Duodenal mucosa (tissue), 2 donors: Measurements from ENCODE around the gene TMEM269.

Experiments used
- H3K27ac ChIP-seq: one replicate; pipeline ENCODE4 v1.7.0; 2013; ENCODE audit warnings: low read depth, low read length
- H3K27me3 ChIP-seq, 2 donors: one replicate each; pipeline ENCODE4 v1.7.0; 2013; ENCODE audit warnings: low read length in 2 of 2, control low read depth in 1 of 2; ENCODE audit not compliant: insufficient read depth in 2 of 2, control insufficient read depth in 1 of 2
- H3K36me3 ChIP-seq, 2 donors: one replicate each; pipeline ENCODE4 v1.7.0; 2013; ENCODE audit warnings: low read length in 2 of 2, control low read depth in 1 of 2; ENCODE audit not compliant: insufficient read depth in 2 of 2, control insufficient read depth in 1 of 2
- H3K4me1 ChIP-seq, 2 donors: one replicate each; pipeline ENCODE4 v1.7.0; 2013; ENCODE audit warnings: low read length in 2 of 2, control low read depth in 1 of 2; ENCODE audit not compliant: insufficient read depth in 2 of 2, control insufficient read depth in 1 of 2
- H3K4me3 ChIP-seq, 2 donors: one replicate each; pipeline ENCODE4 v1.7.0; 2013; ENCODE audit warnings: low read length in 2 of 2, low read depth in 1 of 2
- H3K9ac ChIP-seq, 2 donors: one replicate each; pipeline ENCODE4 v1.7.0; 2013; ENCODE audit warnings: low read length in 2 of 2, low read depth in 1 of 2
- H3K9me3 ChIP-seq, 2 donors: one replicate each; pipeline ENCODE4 v1.7.0; 2013; ENCODE audit warnings: low read length in 2 of 2, control low read depth in 1 of 2; ENCODE audit not compliant: control insufficient read depth in 1 of 2

Gene TMEM269

DNA sequence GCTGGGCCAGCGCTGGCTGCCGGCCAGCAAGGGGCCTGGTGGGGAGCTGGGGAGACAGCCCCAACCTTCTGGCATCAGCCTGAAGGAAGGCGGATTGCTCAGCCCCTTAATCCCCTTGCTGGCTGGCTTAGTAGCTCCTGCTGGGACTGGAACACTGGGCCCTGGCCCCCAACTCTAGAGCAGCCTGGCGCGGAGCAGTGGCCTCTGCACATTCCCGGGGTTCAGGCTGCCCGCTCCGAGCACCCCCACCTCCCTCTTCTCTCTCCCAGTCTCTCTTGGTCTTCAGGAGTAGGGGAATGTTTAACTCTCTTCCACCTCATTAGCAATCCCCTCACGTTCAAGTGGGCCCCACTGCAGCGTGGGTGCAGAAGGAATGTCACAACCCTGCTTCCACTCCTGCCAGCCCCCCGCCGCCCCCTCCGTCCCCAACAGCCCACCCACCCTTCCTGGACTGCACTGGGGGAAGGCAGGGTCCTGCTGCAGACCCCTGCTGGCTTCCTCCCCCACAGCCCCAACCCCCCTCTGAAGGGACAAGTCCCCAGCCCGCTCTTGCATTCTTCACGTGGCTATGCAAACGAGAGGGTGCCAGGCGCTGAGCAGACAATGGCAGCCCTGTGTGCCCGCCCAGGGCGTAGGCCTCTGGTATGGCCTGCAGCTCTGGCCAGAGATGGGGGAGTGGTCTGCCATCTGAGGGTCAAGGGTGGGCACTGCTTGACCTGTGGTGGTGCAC is 43.8 kb upstream of the TMEM269 start:
- Histone ChIP-seq H3K27ac (no peak overlapping the region), H3K27me3 (no peaks in the 10 kb centered on the region), H3K9ac (no peak overlapping the region), H3K36me3 (peaks cover 0 to 4% of the 10 kb centered on the region in 2 donors), H3K9me3 (no peaks in the 10 kb centered on the region), H3K4me3 (no peak overlapping the region), H3K4me1 (peaks cover 9 to 22% of the 10 kb centered on the region in 2 donors)

DNA sequence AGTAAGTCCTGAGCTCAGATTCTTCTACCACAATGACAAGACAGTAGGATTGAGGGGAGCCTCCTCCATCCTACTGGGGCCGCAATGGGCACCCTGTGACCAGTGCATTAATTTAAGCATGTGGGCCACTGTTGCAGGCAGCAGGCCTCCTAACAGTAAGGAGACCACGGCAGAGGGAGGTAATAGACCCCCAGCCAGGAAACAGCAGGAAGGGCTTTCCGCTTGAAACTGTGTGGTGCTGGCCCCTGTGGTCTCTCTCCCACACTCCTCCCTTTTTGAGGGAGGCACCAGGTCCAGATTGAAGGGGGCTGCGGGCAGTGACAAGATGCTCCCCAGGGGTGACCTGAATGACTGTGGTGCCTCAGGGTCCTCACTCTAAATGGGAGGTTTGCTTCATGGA is 43.1 kb upstream of the TMEM269 start:
- no peaks in the 10 kb centered on the region for H3K9me3 ChIP-seq

GRCh38 chr1:42742141-42742540 is 42.6 kb upstream of the TMEM269 start:
- no peak overlapping the region for H3K4me3 ChIP-seq
- no peaks in the 10 kb centered on the region for H3K27me3 ChIP-seq
- peaks cover 5 to 10% of the 10 kb centered on the region in 2 donors for H3K36me3 ChIP-seq
- no peak overlapping the region for H3K27ac ChIP-seq
- no peaks in the 10 kb centered on the region for H3K9me3 ChIP-seq
- H3K9ac ChIP-seq: no peak overlapping the region
- peaks cover 5 to 10% of the 10 kb centered on the region in 2 donors for H3K4me1 ChIP-seq

More for the DNA sequence above, 43.1 kb upstream of the TMEM269 start:
- no peak overlapping the region for H3K4me3 ChIP-seq
- no peaks in the 10 kb centered on the region for H3K27me3 ChIP-seq
- H3K27ac ChIP-seq: no peak overlapping the region
- H3K36me3 ChIP-seq: peaks cover 5 to 8% of the 10 kb centered on the region in 2 donors
- H3K4me1 ChIP-seq: peaks cover 5 to 15% of the 10 kb centered on the region in 2 donors
- H3K9ac ChIP-seq: no peak overlapping the region

DNA sequence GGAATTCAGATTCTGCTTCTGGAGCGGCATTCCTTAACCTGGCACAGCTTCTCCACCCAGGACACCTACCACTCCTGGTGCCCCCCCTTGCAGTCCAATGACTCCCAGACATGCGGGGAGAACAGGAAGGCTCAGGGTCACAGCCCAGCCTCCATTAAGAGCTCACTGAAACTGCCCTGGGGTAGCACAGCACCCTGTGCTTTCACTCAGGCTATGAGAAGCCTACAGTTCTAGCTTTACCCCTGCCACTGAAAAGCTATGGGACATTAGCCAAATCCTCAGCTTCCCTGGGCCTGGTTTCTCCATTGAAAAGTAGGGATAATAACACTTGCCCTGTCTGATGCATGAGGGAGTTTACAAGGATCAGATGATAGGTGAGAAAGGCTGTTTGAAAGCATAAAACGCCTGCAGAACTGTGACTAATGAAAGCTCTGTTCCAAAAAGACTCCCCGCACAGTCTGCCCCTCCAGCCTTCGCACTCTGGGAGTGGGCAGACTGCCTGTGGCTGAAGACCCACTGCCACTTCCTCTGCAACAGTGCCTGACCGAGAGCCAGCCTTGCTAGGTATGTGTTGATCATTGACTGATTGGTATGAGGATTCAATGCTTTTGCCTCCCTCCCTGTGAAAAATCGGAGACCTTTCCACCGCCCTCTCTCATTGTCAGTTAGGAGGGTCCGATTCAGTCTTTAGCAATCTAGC is 42.0 kb upstream of the TMEM269 start:
- Histone ChIP-seq H3K27ac (no peak overlapping the region), H3K9ac (no peak overlapping the region)

DNA sequence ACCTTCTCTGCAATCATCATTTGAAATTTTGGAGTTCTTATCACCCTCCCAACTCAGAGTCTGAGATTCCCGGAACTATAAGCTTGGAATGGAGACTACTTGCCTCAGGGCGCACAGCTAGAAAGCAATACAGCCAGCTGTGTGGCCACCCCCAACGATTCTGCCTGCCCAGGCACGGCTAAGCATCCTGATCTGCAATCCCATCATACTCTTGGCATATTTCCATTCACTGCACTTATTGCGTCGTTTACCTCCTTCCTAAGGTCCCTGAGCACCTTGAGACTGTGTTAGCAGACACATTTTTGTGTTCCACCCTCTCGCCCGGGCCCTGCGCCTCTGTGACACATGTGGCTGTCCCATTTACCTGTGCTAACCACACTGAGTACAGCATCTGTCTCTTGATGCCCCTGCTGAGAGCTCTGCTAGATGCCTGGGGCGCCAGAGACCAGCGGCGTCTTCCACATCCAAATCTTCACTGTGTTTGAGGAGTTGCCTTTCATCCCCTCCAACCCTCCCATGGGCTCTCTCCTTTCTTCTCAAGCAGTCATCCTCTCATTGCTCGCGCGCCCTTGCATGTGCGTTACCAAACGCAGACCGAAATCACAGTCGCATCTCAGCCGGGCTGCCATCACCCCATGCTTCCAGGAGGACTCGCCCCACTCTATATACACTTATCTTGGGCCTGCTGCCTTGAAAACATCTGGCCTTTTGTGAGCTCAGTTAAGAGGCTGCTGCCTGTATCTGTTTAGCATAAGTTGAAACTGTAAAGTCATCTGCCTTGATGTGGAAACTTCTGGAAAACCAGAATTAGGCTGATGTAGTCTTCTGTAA is 41.3 kb upstream of the TMEM269 start:
- no peak overlapping the region for H3K27ac ChIP-seq
- no peak overlapping the region for H3K9ac ChIP-seq
- H3K27me3 ChIP-seq: no peaks in the 10 kb centered on the region
- peaks cover 3 to 5% of the 10 kb centered on the region in 2 donors for H3K4me1 ChIP-seq
- peaks cover 5 to 19% of the 10 kb centered on the region in 2 donors for H3K36me3 ChIP-seq
- H3K4me3 ChIP-seq: no peak overlapping the region
- H3K9me3 ChIP-seq: no peaks in the 10 kb centered on the region

More for the DNA sequence above, 42.0 kb upstream of the TMEM269 start:
- Histone ChIP-seq H3K4me1 (peaks cover 4 to 5% of the 10 kb centered on the region in 2 donors), H3K4me3 (no peak overlapping the region), H3K27me3 (no peaks in the 10 kb centered on the region), H3K36me3 (peaks cover 5 to 13% of the 10 kb centered on the region in 2 donors), H3K9me3 (no peaks in the 10 kb centered on the region)

DNA sequence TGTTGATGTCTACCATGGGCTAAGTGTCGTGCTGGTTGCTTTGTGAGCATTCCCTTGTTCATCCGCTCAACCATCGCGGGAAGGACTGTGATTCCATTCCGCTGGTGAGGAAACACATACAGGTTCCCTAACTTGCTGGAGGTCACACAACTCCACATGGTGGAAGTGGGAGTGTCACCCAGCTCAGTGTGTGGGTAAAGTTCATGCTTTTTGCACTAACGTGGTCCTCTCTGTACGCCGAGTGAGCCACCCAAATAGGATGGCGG is 40.7 kb upstream of the TMEM269 start:
- Histone ChIP-seq H3K9me3 (no peaks in the 10 kb centered on the region), H3K27ac (no peak overlapping the region), H3K4me1 (peaks cover 3 to 5% of the 10 kb centered on the region in 2 donors)

DNA sequence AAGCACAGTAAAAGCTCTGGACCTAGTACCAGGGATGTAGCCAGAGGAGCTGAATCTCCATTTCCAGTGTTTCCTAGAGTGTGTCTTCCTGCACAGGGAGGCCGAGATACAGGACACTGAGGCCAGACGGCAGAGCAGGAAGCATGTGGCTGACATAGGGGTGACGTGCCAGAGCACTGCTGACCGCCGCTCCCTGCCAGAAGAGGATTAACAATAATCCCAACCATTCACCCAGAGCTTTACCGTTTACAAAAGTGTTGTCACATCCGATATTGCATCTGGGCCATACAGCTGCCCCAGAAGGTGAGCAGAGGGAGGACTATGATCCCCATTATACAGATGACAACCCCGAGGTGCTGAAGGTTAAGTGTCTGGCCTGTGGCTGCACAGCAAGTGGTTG is 38.9 kb upstream of the TMEM269 start:
- Histone ChIP-seq H3K27me3 (no peaks in the 10 kb centered on the region), H3K9me3 (no peaks in the 10 kb centered on the region), H3K4me1 (no peaks in the 10 kb centered on the region), H3K27ac (no peak overlapping the region), H3K9ac (no peak overlapping the region), H3K36me3 (peaks cover 11 to 34% of the 10 kb centered on the region in 2 donors), H3K4me3 (no peak overlapping the region)

More for the DNA sequence above, 40.7 kb upstream of the TMEM269 start:
- H3K9ac ChIP-seq: no peak overlapping the region
- H3K4me3 ChIP-seq: no peak overlapping the region
- no peaks in the 10 kb centered on the region for H3K27me3 ChIP-seq
- H3K36me3 ChIP-seq: peaks cover 5 to 25% of the 10 kb centered on the region in 2 donors

DNA sequence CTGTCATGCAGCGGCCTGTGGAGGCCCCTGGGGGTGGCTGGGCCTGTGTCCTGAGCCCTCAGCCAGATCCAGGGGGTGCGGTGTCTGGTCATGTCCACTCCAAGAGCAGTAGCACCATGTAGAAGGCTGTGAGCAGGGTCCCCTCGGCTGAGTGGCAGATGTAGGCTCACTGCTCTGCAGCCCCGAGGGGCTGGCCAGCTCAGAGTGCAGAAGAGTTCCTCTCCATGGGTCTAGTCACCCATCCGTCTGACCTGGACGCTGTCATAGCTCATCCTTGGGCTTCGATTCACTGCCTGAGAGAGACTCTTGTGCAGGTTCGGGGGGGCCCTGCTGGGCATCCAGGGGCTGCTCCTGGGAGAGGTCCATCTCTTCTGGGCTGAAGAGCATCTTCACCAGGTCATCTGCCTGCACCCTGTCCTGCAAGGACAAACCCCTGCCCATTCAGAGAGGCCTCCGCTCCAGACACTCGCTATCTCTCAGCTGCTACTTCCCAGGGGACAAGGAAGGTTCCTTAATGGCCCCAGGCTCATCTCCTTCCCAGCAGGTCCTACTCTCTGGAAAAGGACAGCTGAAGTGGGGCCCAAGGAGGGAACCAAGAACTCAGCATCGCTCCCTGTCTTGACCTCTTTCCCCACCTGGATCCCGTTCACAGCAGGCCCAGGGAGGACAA is 38.2 kb upstream of the TMEM269 start:
- Histone ChIP-seq H3K36me3 (peaks cover 11 to 34% of the 10 kb centered on the region in 2 donors), H3K27ac (no peak overlapping the region), H3K9me3 (no peaks in the 10 kb centered on the region), H3K4me1 (no peaks in the 10 kb centered on the region), H3K4me3 (no peak overlapping the region), H3K9ac (no peak overlapping the region), H3K27me3 (no peaks in the 10 kb centered on the region)

DNA sequence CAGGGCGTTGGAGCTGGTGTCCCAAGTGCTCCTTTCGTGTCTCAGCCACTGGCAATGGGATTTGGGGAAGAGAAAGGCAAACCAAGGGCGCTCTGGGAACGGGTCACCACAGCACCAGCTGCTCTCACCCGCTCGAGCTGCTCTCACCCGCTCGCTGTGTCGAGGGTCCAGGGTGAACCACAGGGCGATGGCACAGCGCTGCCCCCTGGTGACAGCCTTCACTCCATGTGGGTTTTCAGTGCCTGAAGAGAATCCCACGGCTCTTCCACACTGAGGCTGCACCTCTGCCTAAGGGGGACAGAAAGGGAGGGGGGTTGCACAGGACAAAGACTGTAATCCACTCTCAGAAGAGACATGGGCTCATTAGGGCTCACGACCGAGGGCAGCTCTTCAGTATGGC is 37.7 kb upstream of the TMEM269 start:
- peaks cover 11 to 40% of the 10 kb centered on the region in 2 donors for H3K36me3 ChIP-seq
- H3K27ac ChIP-seq: no peak overlapping the region
- H3K27me3 ChIP-seq: no peaks in the 10 kb centered on the region
- H3K4me1 ChIP-seq: no peaks in the 10 kb centered on the region
- H3K9me3 ChIP-seq: no peaks in the 10 kb centered on the region
- no peak overlapping the region for H3K4me3 ChIP-seq
- H3K9ac ChIP-seq: no peak overlapping the region
